Suppressor macrophage treated with lipopolysaccharide for 4 hours (primary cell): ENCODE measurements around the gene SRR.

ENCODE experiments used
- DNase-seq: peaks from one replicate; pipeline ENCODE4 v3.0.0-alpha.2; 2020

Gene SRR

DNA sequence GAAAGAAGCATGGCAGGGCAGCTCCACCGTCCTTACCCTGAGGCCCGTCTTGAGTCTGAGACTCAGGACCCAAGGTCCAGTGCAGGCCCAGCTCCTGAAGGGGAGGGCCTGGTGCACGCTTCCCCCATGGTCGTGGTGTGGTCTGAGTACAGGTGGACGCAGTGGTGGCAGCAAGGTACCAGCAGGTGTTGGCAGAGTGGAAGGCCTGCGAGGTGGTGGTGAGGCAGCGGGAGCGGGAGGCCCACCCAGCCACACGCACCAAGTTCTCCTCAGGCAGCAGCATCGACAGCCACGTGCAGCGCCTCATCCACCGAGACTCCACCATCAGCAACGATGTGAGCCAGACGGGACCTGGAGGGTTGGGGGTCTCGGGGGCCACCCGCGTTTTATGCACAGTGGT, 69.4 kb downstream of the SRR start:
- no peak for DNase-seq
